Cardiac fibroblast (primary cell): Measurements from ENCODE around the gene SYPL2.

Experiments
- DNase-seq, 2 donors: peaks; one replicate each; pipeline versions ENCODE4 v3.0.0 to v3.0.0-alpha.2; 2010; ENCODE audit warnings: low read depth in 2 of 2
- H3K4me3 ChIP-seq, 2 donors: replicated peaks in 1 of 2; 1 replicate in 1 of 2; 2 replicates in 1 of 2; pipeline ENCODE4 v1.5.1; 2011; ENCODE audit warnings: low read depth in 2 of 2, low read length in 2 of 2, mild to moderate bottlenecking in 2 of 2, moderate library complexity in 1 of 2
- CTCF ChIP-seq: IDR thresholded peaks from one replicate; pipeline ENCODE4 v1.5.1; 2011; ENCODE audit warnings: low read depth, mild to moderate bottlenecking, low read length, inconsistent platforms

SYPL2 gene

GRCh38 chr1:109522026-109522425 lies 55.7 kb downstream of the SYPL2 start:
- no peak for TF ChIP-seq CTCF
- no peak for DNase-seq
- H3K4me3 ChIP-seq: no peak overlapping the region

- H3K4me3 ChIP-seq: no peak overlapping the region
- TF ChIP-seq CTCF: no peak
- DNase-seq: no peak
Observed at GRCh38 chr1:109523706-109524105, 57.4 kb downstream of the SYPL2 start.

- TF ChIP-seq CTCF: no peak
- DNase-seq: no peak
- H3K4me3 ChIP-seq: no peak overlapping the region
Observed at GRCh38 chr1:109527098-109527811, 60.9 kb downstream of the SYPL2 start.

GRCh38 chr1:109527846-109528695 lies 61.7 kb downstream of the SYPL2 start:
- TF ChIP-seq CTCF: no peak
- H3K4me3 ChIP-seq: no peak overlapping the region
- DNase-seq: no peak

- TF ChIP-seq CTCF: no peak
- no peak for DNase-seq
- no peak overlapping the region for H3K4me3 ChIP-seq
Observed at GRCh38 chr1:109528712-109529111, 62.4 kb downstream of the SYPL2 start.

- no peak overlapping the region for H3K4me3 ChIP-seq
- no peak for TF ChIP-seq CTCF
- DNase-seq: no peak
Observed at GRCh38 chr1:109529881-109530456, 63.6 kb downstream of the SYPL2 start.
